ENCODE results near the gene PLEKHA7. TPM values are rescaled to one million over a fixed set of nuclear protein-coding genes. Genes with fewer than 3 reads are reported as not detected.

PLEKHA7 gene
- total and polyA plus RNA-seq, 2 of the 8 experiments (the other 6 are each of a cell fraction or from before 2014, with no cell fraction given), result 11.4 to 25.6 TPM

GRCh38 chr11:16805938-16806337 is 208.3 kb downstream of the PLEKHA7 start:
- Histone ChIP-seq H3K27ac (ENCODE audit: low read depth, low read length) (no peak overlapping the region), H3K23ac (ENCODE audit: insufficient read length) (no peak overlapping the region), H3K4me2 (ENCODE audit: insufficient read depth in 1 of 2, low read depth in 2 of 2, low read length in 2 of 2) (no peak overlapping the region), H3K4ac (replicated peaks; ENCODE audit: insufficient read length, low read depth, low read length) (no peak overlapping the region), H3K36me3 (ENCODE audit: control insufficient read depth in 2 of 4, insufficient read depth in 4 of 4, low read length in 3 of 4) (peaks cover 0 to 4% (median 1%) of the 10 kb centered on the region in 4 experiments; a peak in 3 of 8 replicates), H3K79me1 (ENCODE audit: low read depth, low read length) (no peaks in the 10 kb centered on the region), H4K5ac (ENCODE audit: insufficient read length, low read depth, low read length) (no peak overlapping the region), H2BK12ac (ENCODE audit: low read depth, low read length) (no peak overlapping the region), H3K27me3 (replicated peaks in 1 of 4; ENCODE audit: control insufficient read depth in 3 of 4, extremely low read depth in 1 of 4, insufficient read depth in 3 of 4, low read length in 3 of 4) (no peaks in the 10 kb centered on the region), H2BK15ac (ENCODE audit: low read length) (no peak overlapping the region), H3K23me2 (ENCODE audit: low read depth, low read length) (no peaks in the 10 kb centered on the region), H3K18ac (ENCODE audit: extremely low read depth, low read length) (no peak overlapping the region), H4K91ac (replicated peaks; ENCODE audit: insufficient read length, low read length) (no peak overlapping the region), H3K9me3 (ENCODE audit: insufficient read depth in 2 of 2, low read depth in 1 of 2, low read length in 1 of 2) (no peaks in the 10 kb centered on the region), H4K8ac (ENCODE audit: extremely low read depth, insufficient read depth, low read length) (no peak overlapping the region), H3K9ac (replicated peaks in 1 of 4; ENCODE audit: extremely low read depth in 1 of 4, low read depth in 3 of 4, low read length in 3 of 4) (no peak overlapping the region), H2AK5ac (ENCODE audit: low read depth, low read length) (no peak overlapping the region), H3K56ac (replicated peaks; ENCODE audit: insufficient read length, low read depth, low read length) (no peak overlapping the region), H2BK20ac (ENCODE audit: low read length) (no peak overlapping the region), H3K79me2 (ENCODE audit: control insufficient read depth in 1 of 2, insufficient read depth in 2 of 2, low read length in 2 of 2) (no peaks in the 10 kb centered on the region), H2AFZ (ENCODE audit: low read length) (no peak overlapping the region), H3K4me3 (ENCODE audit: extremely low read depth in 1 of 4, insufficient read depth in 2 of 4, low read depth in 3 of 4, low read length in 4 of 4) (no peak overlapping the region), H4K20me1 (replicated peaks in 1 of 2; ENCODE audit: control insufficient read depth in 1 of 2, insufficient read depth in 2 of 2, low read length in 2 of 2) (peaks cover 0 to 2% of the 10 kb centered on the region in 2 experiments), H3K14ac (ENCODE audit: insufficient read length) (no peak overlapping the region), H2BK5ac (ENCODE audit: low read depth, low read length) (no peak overlapping the region), H3K4me1 (replicated peaks in 1 of 4; ENCODE audit: control insufficient read depth in 3 of 4, insufficient read depth in 4 of 4, low read length in 3 of 4) (no peaks in the 10 kb centered on the region), H2BK120ac (replicated peaks; ENCODE audit: low read depth, low read length) (no peak overlapping the region)
- TF ChIP-seq CBX8 (IDR thresholded peaks at IDR 0.05; ENCODE audit: borderline replicate concordance, low read depth, low read length) (no peak), ASH2L (IDR thresholded peaks at IDR 0.05; ENCODE audit: low read length) (no peak), SP4 (IDR thresholded peaks at IDR 0.05; ENCODE audit: low read length) (no peak), MAFK (IDR thresholded peaks at IDR 0.05; ENCODE audit: low read depth, low read length) (no peak), TBP (IDR thresholded peaks at IDR 0.05; ENCODE audit: low read depth, low read length) (no peak), CHD2 (IDR thresholded peaks at IDR 0.05; ENCODE audit: low read length) (no peak)
- ChIA-PET POLR2A (ENCODE audit: partially characterized antibody) (no interaction called here), CTCF (ENCODE audit: partially characterized antibody) (interaction anchor here (1.4 to 6.2 kb wide), 5 partner anchors 15 to 257 kb away, joined by 3 to 42 read pairs (median 14); no protein-coding TSS in a partner anchor)
- DNase-seq (ENCODE audit: low read depth in 1 of 2, low spot score in 2 of 2) (no peak), FAIRE-seq (no peak)
- WGBS, 2 experiments (ENCODE audit: extremely low coverage in 1 of 2, insufficient coverage in 1 of 2, insufficient read length in 1 of 2, insufficient replicate concordance in 2 of 2, low coverage in 1 of 2, low lambda C conversion rate in 2 of 2, missing lambda C conversion rate in 1 of 2), result 89% methylated on average over 8 of the region's 8 CpGs; no CpG with 5 or more reads in 1 of the 2 experiments
